ENCODE data around the gene PRAMEF13.
"Not testable (repeated sequence)": the region's sequence is repeated elsewhere in the genome, so short reads cannot be mapped to it uniquely, and the experiment has no call there.

Gene PRAMEF13

DNA sequence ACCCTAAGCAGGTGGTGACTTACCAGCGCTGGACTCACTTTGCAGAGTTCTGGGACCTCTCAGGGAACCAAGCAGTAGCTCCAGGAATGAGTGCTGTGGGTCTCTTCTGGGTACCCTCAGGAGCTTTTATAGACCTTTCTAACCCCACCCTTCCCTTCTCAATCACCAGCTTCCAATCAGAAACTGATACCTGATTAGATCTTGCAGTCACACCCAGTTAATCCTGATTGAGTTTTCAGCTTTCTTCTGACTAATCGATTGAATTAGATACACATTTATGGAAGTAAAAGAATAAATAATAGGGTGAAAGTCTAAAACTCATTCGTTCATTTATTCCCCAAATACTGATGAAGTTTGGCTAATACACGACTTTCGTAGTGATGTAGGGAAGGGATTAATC, at the start of gene PRAMEF13:
TSS of gene PRAMEF13 (minus strand) at position 101 of the 400 bp plus-strand sequence. CDS start 1,820 bp downstream, outside the sequence.
- not testable (repeated sequence) for H3K4me1 Mint-ChIP-seq; H3K27ac Mint-ChIP-seq; H3K36me3 Mint-ChIP-seq; DNase-seq (ENCODE audit: low spot score in 2 of 2); ATAC-seq; H3K9me3 Mint-ChIP-seq; H3K4me3 Mint-ChIP-seq

DNA sequence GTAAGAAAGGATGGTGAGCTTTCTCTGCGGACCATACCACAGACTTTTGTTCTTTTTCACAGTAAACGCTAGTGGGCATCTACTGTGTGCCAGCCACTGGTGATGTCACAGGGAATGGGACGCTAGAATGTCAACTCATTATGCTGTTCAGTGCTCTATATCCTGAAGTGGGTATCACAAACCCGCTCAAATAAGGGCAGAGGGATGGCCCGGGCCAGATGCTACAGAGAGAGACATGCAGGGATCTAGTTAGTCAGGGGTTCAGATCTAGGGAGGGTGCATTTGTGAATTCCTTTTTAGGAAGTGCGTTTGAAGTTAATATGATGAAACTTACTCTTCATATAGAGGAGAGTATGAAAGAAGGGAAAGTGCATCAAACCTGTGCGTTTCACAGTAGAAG, 45.9 kb upstream of the PRAMEF13 start:
- not testable (repeated sequence) for H3K27ac Mint-ChIP-seq; H3K9me3 Mint-ChIP-seq; H3K36me3 Mint-ChIP-seq; H3K4me3 Mint-ChIP-seq; H3K4me1 Mint-ChIP-seq; DNase-seq (ENCODE audit: low spot score in 2 of 2)
- peak; percentile 21 for ATAC-seq

- H3K36me3 Mint-ChIP-seq; H3K9me3 Mint-ChIP-seq; H3K4me1 Mint-ChIP-seq; H3K4me3 Mint-ChIP-seq; DNase-seq (ENCODE audit: low spot score in 2 of 2); ATAC-seq; H3K27ac Mint-ChIP-seq: not testable (repeated sequence)
These were observed 45.3 kb upstream of the PRAMEF13 start for GRCh38 chr1:13246554-13246871.

DNA sequence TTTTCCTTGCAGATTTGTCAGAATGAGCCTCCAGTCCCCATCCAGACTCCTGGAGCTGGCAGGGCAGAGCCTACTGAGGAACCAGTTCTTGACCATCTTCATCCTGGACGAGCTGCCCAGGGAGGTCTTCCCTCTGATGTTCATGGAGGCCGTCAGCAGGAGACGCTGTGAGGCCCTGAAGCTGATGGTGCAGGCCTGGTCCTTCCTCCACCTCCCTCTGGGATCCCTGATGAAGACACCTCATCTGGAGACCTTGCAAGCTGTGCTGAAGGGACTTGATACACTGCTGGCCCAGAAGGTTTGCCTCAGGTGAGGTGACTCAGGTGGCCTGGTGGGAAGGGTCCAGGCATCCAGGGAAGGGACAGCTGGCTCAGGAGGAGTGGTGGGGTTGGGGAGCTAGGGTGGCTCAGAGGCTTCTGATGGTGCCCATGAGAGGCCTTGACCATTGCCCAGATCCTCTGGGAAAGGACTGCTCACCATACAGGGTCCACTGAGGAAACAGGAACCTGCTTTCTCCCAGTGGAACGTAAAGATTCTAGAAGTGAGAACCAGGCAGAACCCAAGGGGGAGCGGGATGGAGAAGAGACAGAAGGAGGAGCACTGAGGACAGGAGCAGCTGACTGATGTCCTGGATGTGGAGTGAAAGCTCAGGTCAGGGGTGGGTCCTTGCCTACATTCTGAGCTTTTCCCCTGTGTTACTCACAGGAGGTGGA, 44.8 kb upstream of the PRAMEF13 start:
- H3K36me3 Mint-ChIP-seq, ATAC-seq, H3K4me1 Mint-ChIP-seq, H3K4me3 Mint-ChIP-seq, H3K27ac Mint-ChIP-seq, H3K9me3 Mint-ChIP-seq: not testable (repeated sequence)
- DNase-seq (ENCODE audit: low spot score in 2 of 2), result peak in 1 of 2 donors; percentile 40

DNA sequence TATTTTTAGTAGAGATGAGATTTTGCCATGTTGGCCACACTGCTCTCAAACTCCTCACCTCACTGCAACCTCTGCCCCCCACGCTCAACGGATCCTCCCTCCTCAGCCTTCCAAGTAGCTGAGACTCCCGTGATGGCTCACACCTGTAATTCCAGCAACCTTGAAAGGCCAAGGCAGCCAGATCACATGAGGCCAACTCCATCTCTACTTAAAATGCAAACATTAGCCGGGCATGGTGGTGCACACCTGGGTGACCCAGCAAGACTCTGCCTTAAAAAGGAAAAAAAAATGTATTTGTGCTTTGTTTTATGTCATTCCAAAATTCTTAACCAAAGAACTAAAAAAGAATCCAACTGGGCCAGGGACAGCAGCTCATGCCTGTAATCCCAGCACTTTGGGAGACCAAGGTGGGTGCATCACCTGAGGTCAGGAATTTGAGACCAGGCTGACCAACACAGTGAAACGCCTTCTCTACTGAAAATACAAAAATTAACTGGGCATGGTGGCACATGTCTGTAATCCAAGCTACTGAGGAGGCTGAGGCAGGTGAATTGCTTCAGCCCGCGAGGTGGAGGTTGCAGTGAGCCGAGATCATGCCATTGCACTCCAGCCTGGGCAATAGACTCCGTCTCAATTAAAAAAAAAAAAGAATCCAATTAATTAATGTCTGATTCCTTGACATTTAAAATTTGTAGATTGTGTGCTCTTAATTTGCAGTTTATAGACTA, 42.5 kb upstream of the PRAMEF13 start:
- not testable (repeated sequence) for ATAC-seq

DNA sequence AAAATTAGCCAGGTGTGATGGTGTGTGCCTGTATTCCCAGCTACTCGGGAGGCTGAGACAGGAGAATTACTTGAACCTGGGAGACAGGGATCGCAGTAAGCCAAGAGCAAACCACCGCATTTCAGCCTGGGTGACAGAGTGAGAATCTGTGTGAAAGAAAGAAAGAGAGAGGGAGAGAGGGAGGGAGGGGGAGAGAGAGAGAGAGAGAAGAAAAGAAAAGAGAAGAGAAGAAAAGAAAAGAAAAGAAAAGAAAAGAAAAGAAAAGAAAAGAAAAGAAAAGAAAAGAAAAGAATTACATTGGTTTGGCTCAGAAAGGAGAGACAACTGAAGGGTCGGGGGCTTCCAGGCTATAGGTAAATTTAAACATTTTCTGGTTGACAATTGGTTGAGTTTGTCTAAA, 38.4 kb upstream of the PRAMEF13 start:
- not testable (repeated sequence) for H3K4me3 Mint-ChIP-seq, ATAC-seq, H3K4me1 Mint-ChIP-seq

More for the DNA sequence above, 42.5 kb upstream of the PRAMEF13 start:
- not testable (repeated sequence) for H3K9me3 Mint-ChIP-seq, H3K4me1 Mint-ChIP-seq, H3K36me3 Mint-ChIP-seq, H3K4me3 Mint-ChIP-seq, H3K27ac Mint-ChIP-seq
- peak in 1 of 2 donors; percentile 32 for DNase-seq (ENCODE audit: low spot score in 2 of 2)

DNA sequence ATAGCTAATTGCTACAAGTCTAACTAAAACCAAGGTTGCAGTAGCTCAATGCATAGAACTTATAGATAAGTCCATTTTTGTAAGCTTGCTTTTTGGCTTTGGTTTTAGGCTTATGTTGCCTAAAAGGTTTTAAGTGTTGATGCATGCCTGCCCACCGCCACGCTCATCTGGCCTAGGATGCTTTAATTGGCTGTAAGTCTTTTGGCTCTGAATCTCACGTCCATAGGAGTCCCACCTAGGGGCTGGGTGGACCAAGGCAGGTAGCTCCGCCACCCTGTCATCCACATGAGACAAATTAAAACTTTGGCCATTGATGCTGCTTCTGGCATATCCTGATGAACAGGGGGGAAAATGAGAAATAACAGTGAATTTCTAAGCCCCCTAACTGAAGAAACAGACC, 36.4 kb upstream of the PRAMEF13 start:
- not testable (repeated sequence) for H3K27ac Mint-ChIP-seq, H3K9me3 Mint-ChIP-seq, ATAC-seq, H3K4me1 Mint-ChIP-seq, H3K36me3 Mint-ChIP-seq, H3K4me3 Mint-ChIP-seq
- peak in 1 of 2 donors; percentile 26 for DNase-seq (ENCODE audit: low spot score in 2 of 2)

More for the DNA sequence above, 38.4 kb upstream of the PRAMEF13 start:
- H3K27ac Mint-ChIP-seq, H3K9me3 Mint-ChIP-seq, H3K36me3 Mint-ChIP-seq: not testable (repeated sequence)
- peak in 1 of 2 donors; percentile 32 for DNase-seq (ENCODE audit: low spot score in 2 of 2)

GRCh38 chr1:13234057-13234456, 32.8 kb upstream of the PRAMEF13 start:
- peak in 1 of 2 donors; percentile 44 for DNase-seq (ENCODE audit: low spot score in 2 of 2)
- not testable (repeated sequence) for H3K27ac Mint-ChIP-seq, ATAC-seq, H3K4me1 Mint-ChIP-seq, H3K9me3 Mint-ChIP-seq, H3K4me3 Mint-ChIP-seq, H3K36me3 Mint-ChIP-seq

- not testable (repeated sequence) for H3K9me3 Mint-ChIP-seq, H3K27ac Mint-ChIP-seq, H3K36me3 Mint-ChIP-seq, H3K4me3 Mint-ChIP-seq, ATAC-seq, H3K4me1 Mint-ChIP-seq
- peak in 1 of 2 donors; percentile 28 for DNase-seq (ENCODE audit: low spot score in 2 of 2)
These were observed 30.8 kb upstream of the PRAMEF13 start for GRCh38 chr1:13232056-13232455.

- not testable (repeated sequence) for H3K36me3 Mint-ChIP-seq, H3K9me3 Mint-ChIP-seq, ATAC-seq, H3K27ac Mint-ChIP-seq, H3K4me3 Mint-ChIP-seq, H3K4me1 Mint-ChIP-seq
- DNase-seq (ENCODE audit: low spot score in 2 of 2), result peak in 1 of 2 donors; percentile 42
These were observed 30.0 kb upstream of the PRAMEF13 start for GRCh38 chr1:13231061-13231750.

- not testable (repeated sequence) for H3K4me3 Mint-ChIP-seq, H3K4me1 Mint-ChIP-seq, H3K27ac Mint-ChIP-seq, H3K9me3 Mint-ChIP-seq, ATAC-seq, H3K36me3 Mint-ChIP-seq
- peak in 1 of 2 donors; percentile 44 for DNase-seq (ENCODE audit: low spot score in 2 of 2)
These were observed 29.4 kb upstream of the PRAMEF13 start for GRCh38 chr1:13230601-13231000.

DNA sequence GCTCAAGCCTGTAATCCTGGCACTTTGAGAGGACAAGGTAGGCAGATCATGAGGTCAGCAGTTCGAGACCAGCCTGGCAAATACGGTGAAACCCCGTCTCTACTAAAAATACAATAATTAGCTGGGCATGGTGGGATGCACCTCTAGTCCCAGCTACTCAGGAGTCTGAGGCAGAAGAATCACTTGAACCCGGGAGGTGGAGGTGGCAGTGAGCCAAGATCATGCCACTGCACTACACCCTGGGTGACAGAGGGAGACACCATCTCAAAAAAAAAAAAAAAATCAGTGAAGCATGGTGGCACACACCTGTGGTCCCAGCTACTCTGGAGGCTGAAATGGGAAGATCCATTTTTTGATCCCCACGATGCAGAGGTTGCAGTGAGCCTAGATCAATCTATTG, 28.9 kb upstream of the PRAMEF13 start:
- not testable (repeated sequence) for H3K27ac Mint-ChIP-seq, H3K9me3 Mint-ChIP-seq, ATAC-seq, H3K4me3 Mint-ChIP-seq, H3K36me3 Mint-ChIP-seq, H3K4me1 Mint-ChIP-seq
- peak in 1 of 2 donors; percentile 26 for DNase-seq (ENCODE audit: low spot score in 2 of 2)

DNA sequence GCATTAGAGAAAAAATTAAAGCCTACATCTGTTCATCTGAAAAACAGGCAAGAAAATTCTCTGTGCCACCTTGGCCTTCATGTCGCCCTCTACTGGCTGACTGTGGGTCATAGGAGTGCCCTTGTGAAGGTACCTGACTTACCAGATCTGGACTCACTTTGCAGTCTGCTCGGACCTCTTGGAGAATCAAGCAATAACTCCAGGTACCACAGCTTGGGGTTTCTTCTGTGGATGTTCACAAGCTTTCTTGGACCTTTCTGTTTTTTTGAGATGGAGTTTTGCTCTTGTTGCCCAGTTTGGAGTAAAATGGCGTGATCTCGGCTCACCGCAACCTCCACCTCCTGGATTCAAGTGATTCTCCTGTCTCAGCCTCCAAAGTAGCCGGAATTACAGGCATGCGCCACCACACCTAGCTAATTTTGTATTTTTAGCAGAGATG, 27.2 kb upstream of the PRAMEF13 start:
- Mint-ChIP-seq H3K4me1 (no peaks in the 10 kb centered on the region), H3K9me3 (no peaks in the 10 kb centered on the region), H3K4me3 (no peak overlapping the region), H3K36me3 (no peaks in the 10 kb centered on the region), H3K27ac (no peak overlapping the region)
- DNase-seq (ENCODE audit: low spot score in 2 of 2), result peak in 1 of 2 donors; percentile 56
- no peak for ATAC-seq

GRCh38 chr1:13227271-13228055, 26.3 kb upstream of the PRAMEF13 start:
- not testable (repeated sequence) for H3K27ac Mint-ChIP-seq, H3K4me1 Mint-ChIP-seq, H3K4me3 Mint-ChIP-seq, ATAC-seq, H3K9me3 Mint-ChIP-seq, H3K36me3 Mint-ChIP-seq
- peak in 1 of 2 donors; percentile 28 for DNase-seq (ENCODE audit: low spot score in 2 of 2)

GRCh38 chr1:13225675-13226204, 24.5 kb upstream of the PRAMEF13 start, which contains the start of gene PRAMEF18:
TSS of gene PRAMEF18 (minus strand) at chr1:13226154. CDS start at chr1:13226106, 48 bp downstream.
- not testable (repeated sequence) for H3K36me3 Mint-ChIP-seq, H3K27ac Mint-ChIP-seq, H3K4me1 Mint-ChIP-seq, H3K4me3 Mint-ChIP-seq, H3K9me3 Mint-ChIP-seq
- peak; percentile 42 for ATAC-seq
- peak in 1 of 2 donors; percentile 42 for DNase-seq (ENCODE audit: low spot score in 2 of 2)
